A673 (cell line): Measurements from ENCODE around the gene SLC2A8. TPM values are rescaled to one million over a fixed set of nuclear protein-coding genes. Genes with fewer than 3 reads are reported as not detected.

ENCODE experiments used
- BruUV-seq: library from RNA; stranded (reverse); fragments of 400-500 nt; replicated peaks from 2 replicates; lab custom pipeline; 2021; lab: Mats Ljungman, UMichigan
- CTCF ChIA-PET: fragments of 300-600 bp; sonication (Branson Sonifier 250); formaldehyde crosslinking; loops from one replicate; lab custom pipeline; 2022; ENCODE audit warnings: antibody characterized with exemption; lab: Charles Lee
- POLR2A ChIA-PET: fragments of 300-600 bp; sonication (Branson Sonifier 250); formaldehyde crosslinking; loops from one replicate; lab custom pipeline; 2022; ENCODE audit warnings: antibody characterized with exemption; ENCODE audit not compliant: low non-redundant PET; lab: Charles Lee
- DNase-seq: peaks from one replicate; pipeline ENCODE4 v3.0.0-alpha.2; 2015; ENCODE audit warnings: low spot score
- H3K27ac ChIP-seq: fragments of 200-600 bp; sonication (generic); 2 replicates; pipeline ENCODE4 v1.5.1; 2016; ENCODE audit warnings: mixed run types, low read depth, mild to moderate bottlenecking, mixed read lengths, antibody characterized with exemption, low read length; ENCODE audit not compliant: poor library complexity, severe bottlenecking
- H3K27me3 ChIP-seq: fragments of 200-600 bp; sonication (generic); replicated peaks from 2 replicates; pipeline ENCODE4 v1.6.1; 2017; ENCODE audit warnings: mixed run types, low read depth, mild to moderate bottlenecking, mixed read lengths, antibody characterized with exemption, low read length; ENCODE audit not compliant: insufficient read depth, poor library complexity
- H3K36me3 ChIP-seq: fragments of 200-600 bp; sonication (generic); 2 replicates; pipeline ENCODE4 v1.6.1; 2016; ENCODE audit warnings: mixed run types, mild to moderate bottlenecking, mixed read lengths, antibody characterized with exemption, low read length; ENCODE audit not compliant: insufficient read depth, poor library complexity, severe bottlenecking
- H3K4me1 ChIP-seq: fragments of 200-600 bp; sonication (generic); 2 replicates; pipeline ENCODE4 v1.6.1; 2017; ENCODE audit warnings: mixed run types, mild to moderate bottlenecking, mixed read lengths, antibody characterized with exemption, low read length; ENCODE audit not compliant: insufficient read depth, poor library complexity, severe bottlenecking
- H3K4me3 ChIP-seq: fragments of 200-600 bp; sonication (generic); 2 replicates; pipeline ENCODE4 v1.5.1; 2016; ENCODE audit warnings: low read depth, mixed run types, mild to moderate bottlenecking, mixed read lengths, low read length; ENCODE audit not compliant: poor library complexity, severe bottlenecking
- H3K9me3 ChIP-seq: fragments of 200-600 bp; sonication (generic); 2 replicates; pipeline ENCODE4 v1.6.1; 2016; ENCODE audit warnings: mixed run types, low read depth, mild to moderate bottlenecking, mixed read lengths, antibody characterized with exemption, low read length; ENCODE audit not compliant: poor library complexity, severe bottlenecking
- EZH2 ChIP-seq: fragments of 200-600 bp; sonication (generic); IDR thresholded peaks from 2 replicates; pipeline ENCODE4 v1.6.1; 2017; ENCODE audit warnings: borderline replicate concordance, low read depth, mild to moderate bottlenecking, mixed read lengths, antibody characterized with exemption, low read length; ENCODE audit not compliant: poor library complexity, severe bottlenecking
- intact Hi-C: fragments of 100-400 bp; cut with micrococcal nuclease; formaldehyde crosslinking; loops from one replicate; pipeline ENCODE4 v1.10.0; 2022; ENCODE audit not compliant: unreplicated experiment
- total RNA-seq: library from RNA; stranded (reverse); gene quantifications from 2 replicates; pipeline ENCODE4 v1.2.3, GENCODE V29; 2021
- TF ChIP-seq, protein P1 (sequence below): fragments of 300-800, 200-600 bp; sonication (generic); conservative IDR thresholded peaks from 2 replicates; pipeline ENCODE4 v1.5.1; 2017; ENCODE audit warnings: low read depth, mild to moderate bottlenecking, antibody characterized with exemption, low read length, moderate library complexity, mixed read lengths

SLC2A8 gene
- total RNA-seq, 1 experiment from 2014 or later: 12.7 TPM

GRCh38 chr9:127389381-127390247 is 7.4 kb upstream of the SLC2A8 start:
- TF ChIP-seq, protein P1, sequence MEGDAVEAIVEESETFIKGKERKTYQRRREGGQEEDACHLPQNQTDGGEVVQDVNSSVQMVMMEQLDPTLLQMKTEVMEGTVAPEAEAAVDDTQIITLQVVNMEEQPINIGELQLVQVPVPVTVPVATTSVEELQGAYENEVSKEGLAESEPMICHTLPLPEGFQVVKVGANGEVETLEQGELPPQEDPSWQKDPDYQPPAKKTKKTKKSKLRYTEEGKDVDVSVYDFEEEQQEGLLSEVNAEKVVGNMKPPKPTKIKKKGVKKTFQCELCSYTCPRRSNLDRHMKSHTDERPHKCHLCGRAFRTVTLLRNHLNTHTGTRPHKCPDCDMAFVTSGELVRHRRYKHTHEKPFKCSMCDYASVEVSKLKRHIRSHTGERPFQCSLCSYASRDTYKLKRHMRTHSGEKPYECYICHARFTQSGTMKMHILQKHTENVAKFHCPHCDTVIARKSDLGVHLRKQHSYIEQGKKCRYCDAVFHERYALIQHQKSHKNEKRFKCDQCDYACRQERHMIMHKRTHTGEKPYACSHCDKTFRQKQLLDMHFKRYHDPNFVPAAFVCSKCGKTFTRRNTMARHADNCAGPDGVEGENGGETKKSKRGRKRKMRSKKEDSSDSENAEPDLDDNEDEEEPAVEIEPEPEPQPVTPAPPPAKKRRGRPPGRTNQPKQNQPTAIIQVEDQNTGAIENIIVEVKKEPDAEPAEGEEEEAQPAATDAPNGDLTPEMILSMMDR: no peak
- no peak for TF ChIP-seq EZH2
- no peaks in the 10 kb centered on the region for H3K36me3 ChIP-seq
- H3K4me1 ChIP-seq: peaks cover 5% of the 10 kb centered on the region
- no peak for DNase-seq
- intact Hi-C loops: no loop called here
- H3K9me3 ChIP-seq: no peaks in the 10 kb centered on the region
- no peaks in the 10 kb centered on the region for H3K27me3 ChIP-seq
- H3K27ac ChIP-seq: no peak overlapping the region
- CTCF ChIA-PET: no interaction called here
- H3K4me3 ChIP-seq: no peak overlapping the region
- POLR2A ChIA-PET: no interaction called here
- BruUV-seq: no TSS peak

DNA sequence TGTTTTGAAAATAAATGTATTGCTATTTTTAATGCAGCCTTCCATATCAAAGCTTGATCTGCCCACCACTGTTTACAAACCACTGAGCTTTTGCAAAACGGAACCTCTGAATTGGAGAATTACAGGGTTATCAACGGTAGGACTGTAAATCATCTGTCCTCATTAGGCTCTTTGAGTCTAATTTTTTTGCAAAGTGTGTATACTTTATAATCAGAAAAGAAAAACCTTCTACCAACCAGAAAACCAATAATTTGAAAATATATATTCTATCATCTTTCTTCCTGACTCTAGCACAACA is 6.8 kb upstream of the SLC2A8 start:
- Histone ChIP-seq H3K27ac (no peak overlapping the region), H3K9me3 (no peaks in the 10 kb centered on the region), H3K4me1 (peaks cover 5% of the 10 kb centered on the region), H3K27me3 (no peaks in the 10 kb centered on the region), H3K36me3 (no peaks in the 10 kb centered on the region), H3K4me3 (no peak overlapping the region)
- TF ChIP-seq, protein P1: no peak
- TF ChIP-seq EZH2: no peak
- no TSS peak for BruUV-seq
- CTCF ChIA-PET: no interaction called here
- POLR2A ChIA-PET: no interaction called here
- DNase-seq: no peak
- intact Hi-C loops: no loop called here

GRCh38 chr9:127390563-127390962 is 6.4 kb upstream of the SLC2A8 start:
- Histone ChIP-seq H3K27ac (no peak overlapping the region), H3K4me1 (peaks cover 5% of the 10 kb centered on the region), H3K9me3 (no peaks in the 10 kb centered on the region), H3K27me3 (no peaks in the 10 kb centered on the region), H3K4me3 (no peak overlapping the region), H3K36me3 (no peaks in the 10 kb centered on the region)
- POLR2A ChIA-PET: no interaction called here
- CTCF ChIA-PET: no interaction called here
- TF ChIP-seq, protein P1: no peak
- TF ChIP-seq EZH2: no peak
- intact Hi-C loops: no loop called here
- DNase-seq: no peak
- BruUV-seq: no TSS peak
